Stomach (tissue), 4 donors: ENCODE results near the gene PDE4D.

ENCODE experiments used
- CTCF ChIP-seq, 7 experiments: fragments of 450-650 bp in 4 of 7; fragments of 200-600 bp in 3 of 7; sonication (generic) in 3 of 7; IDR thresholded peaks; one replicate each; pipeline ENCODE4 v1.5.1; 2016 to 2019; ENCODE audit warnings: antibody characterized with exemption in 7 of 7, control low read depth in 2 of 7, mild to moderate bottlenecking in 1 of 7
- EP300 ChIP-seq: sonication (generic); formaldehyde crosslinking; IDR thresholded peaks from one replicate; pipeline ENCODE4 v1.6.1; 2017; ENCODE audit warnings: antibody characterized with exemption
- POLR2A ChIP-seq, 4 donors: fragments of 450-650 bp; IDR thresholded peaks; one replicate each; pipeline ENCODE4 v1.6.1; 2016; ENCODE audit warnings: antibody characterized with exemption in 4 of 4, control low read depth in 2 of 4, mild to moderate bottlenecking in 1 of 4, moderate library complexity in 1 of 4
- POLR2AphosphoS5 ChIP-seq, 3 donors: sonication (generic); formaldehyde crosslinking; IDR thresholded peaks; one replicate each; pipeline ENCODE4 v1.6.1; 2016; ENCODE audit warnings: antibody characterized with exemption in 3 of 3

- TF ChIP-seq POLR2A (IDR thresholded peaks at IDR 0.05): no peak
- TF ChIP-seq CTCF (IDR thresholded peaks at IDR 0.05): no peak
- TF ChIP-seq EP300: no peak
- no peak for TF ChIP-seq POLR2AphosphoS5 (IDR thresholded peaks at IDR 0.05)
Observed at GRCh38 chr5:59661311-59661710, 232.2 kb downstream of the PDE4D start.
